ENCODE results near the gene SCUBE1.
A peak's percentile ranks its signal among the peaks of the same experiment; 100 is the strongest.

Gene SCUBE1

GRCh38 chr22:43277987-43278601 lies 65.1 kb downstream of the SCUBE1 start:
- DNase-seq (ENCODE audit: low spot score) = no peak

GRCh38 chr22:43277091-43277490 lies 66.1 kb downstream of the SCUBE1 start:
- DNase-seq (ENCODE audit: low spot score) = no peak

GRCh38 chr22:43276321-43276720 lies 66.9 kb downstream of the SCUBE1 start:
- DNase-seq (ENCODE audit: low spot score) = no peak

- peak; percentile 94 for DNase-seq (ENCODE audit: low spot score)
These were observed 67.4 kb downstream of the SCUBE1 start for GRCh38 chr22:43275545-43276317.

- DNase-seq (ENCODE audit: low spot score) = no peak
These were observed 68.5 kb downstream of the SCUBE1 start for GRCh38 chr22:43274595-43275240.

- DNase-seq (ENCODE audit: low spot score) = peak; percentile 79
These were observed 69.2 kb downstream of the SCUBE1 start for GRCh38 chr22:43273902-43274484.

- DNase-seq (ENCODE audit: low spot score) = no peak
These were observed 70.3 kb downstream of the SCUBE1 start for GRCh38 chr22:43272869-43273318.

- no peak for DNase-seq (ENCODE audit: low spot score)
These were observed 70.9 kb downstream of the SCUBE1 start for GRCh38 chr22:43272301-43272700.

- DNase-seq (ENCODE audit: low spot score) = no peak
These were observed 72.2 kb downstream of the SCUBE1 start for GRCh38 chr22:43270949-43271348.

- no peak for DNase-seq (ENCODE audit: low spot score)
These were observed 72.8 kb downstream of the SCUBE1 start for GRCh38 chr22:43270314-43270908.

GRCh38 chr22:43269646-43270045 lies 73.5 kb downstream of the SCUBE1 start:
- DNase-seq (ENCODE audit: low spot score) = no peak

GRCh38 chr22:43269246-43269645 lies 73.9 kb downstream of the SCUBE1 start:
- no peak for DNase-seq (ENCODE audit: low spot score)

GRCh38 chr22:43267981-43268660 lies 75.1 kb downstream of the SCUBE1 start:
- no peak for DNase-seq (ENCODE audit: low spot score)

- DNase-seq (ENCODE audit: low spot score) = no peak
These were observed 75.7 kb downstream of the SCUBE1 start for GRCh38 chr22:43267332-43267980.

- DNase-seq (ENCODE audit: low spot score) = no peak
These were observed 77.1 kb downstream of the SCUBE1 start for GRCh38 chr22:43266076-43266475.

GRCh38 chr22:43263645-43264514 lies 79.3 kb downstream of the SCUBE1 start:
- peak; percentile 99 for DNase-seq (ENCODE audit: low spot score)

- DNase-seq (ENCODE audit: low spot score) = peak; percentile 83
These were observed 80.1 kb downstream of the SCUBE1 start for GRCh38 chr22:43262990-43263644.

- DNase-seq (ENCODE audit: low spot score) = no peak
These were observed 82.6 kb downstream of the SCUBE1 start for GRCh38 chr22:43260331-43261231.

GRCh38 chr22:43257961-43258360 lies 85.2 kb downstream of the SCUBE1 start:
- no peak for DNase-seq (ENCODE audit: low spot score)

All from kidney capillary endothelial cell (primary cell).